Omental fat pad (tissue), 4 donors: ENCODE results near the gene MAP2K1. TPM values are rescaled to one million over a fixed set of nuclear protein-coding genes. Genes with fewer than 3 reads are reported as not detected.
"Not testable (repeated sequence)": the region's sequence is repeated elsewhere in the genome, so short reads cannot be mapped to it uniquely, and the experiment has no call there.

Experiments used
- ATAC-seq: fragments of 150-250 bp; one replicate; pipeline ENCODE4 v1.9.1; 2016; ENCODE audit warnings: mild to moderate bottlenecking, moderate library complexity; ENCODE audit not compliant: low FRiP score
- DNase-seq: peaks from one replicate; pipeline ENCODE4 v3.0.0-alpha.2; 2019; ENCODE audit warnings: low spot score
- CTCF ChIP-seq, 3 donors: fragments of 450-650 bp; IDR thresholded peaks; one replicate each; pipeline ENCODE4 v1.5.1; 2016 to 2017; ENCODE audit warnings: antibody characterized with exemption in 3 of 3, mild to moderate bottlenecking in 3 of 3, moderate library complexity in 2 of 3
- total RNA-seq, 4 donors: library from RNA; depleted of rRNA; stranded (reverse); fragments of >200 nt; gene quantifications; one replicate each; pipeline ENCODE4 v1.1.0, GENCODE V29; 2016

The MAP2K1 gene
- total RNA-seq, 4 donors from 2014 or later: 49.3 to 63.2 (median 59.6) TPM

GRCh38 chr15:66502491-66502890 is 115.8 kb downstream of the MAP2K1 start:
- no peak for ATAC-seq
- no peak for TF ChIP-seq CTCF (IDR thresholded peaks at IDR 0.05)

DNA sequence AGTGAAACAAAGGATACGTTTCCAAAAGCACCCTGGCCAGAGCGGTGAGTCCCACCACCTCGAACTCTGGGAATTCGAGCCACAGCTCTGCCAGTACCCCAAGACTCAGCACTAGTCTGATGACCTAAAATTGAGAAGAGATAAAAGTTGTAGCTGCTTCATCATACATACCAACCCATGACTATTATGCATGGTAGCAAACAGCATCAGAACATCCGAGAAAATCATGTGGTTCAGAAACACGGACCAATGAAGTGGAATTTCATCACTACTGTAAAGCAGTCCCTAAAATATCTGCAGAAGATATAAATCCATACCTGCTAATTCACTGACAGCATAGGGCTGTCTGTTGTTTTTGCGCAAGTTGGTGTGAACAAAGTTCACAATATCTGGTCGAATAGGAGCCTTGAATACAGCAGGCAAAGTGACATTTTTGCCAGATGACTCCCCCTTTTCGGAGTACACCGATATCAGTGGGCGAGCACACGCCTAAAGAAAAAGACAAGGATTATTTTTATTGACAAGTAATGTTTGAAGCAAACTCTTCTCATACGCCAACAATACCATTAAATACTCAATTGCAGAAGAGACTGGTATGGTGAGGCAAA is 116.4 kb downstream of the MAP2K1 start:
- ATAC-seq, DNase-seq: not testable (repeated sequence)

More at GRCh38 chr15:66502491-66502890, 115.8 kb downstream of the MAP2K1 start:
- DNase-seq: no peak

DNA sequence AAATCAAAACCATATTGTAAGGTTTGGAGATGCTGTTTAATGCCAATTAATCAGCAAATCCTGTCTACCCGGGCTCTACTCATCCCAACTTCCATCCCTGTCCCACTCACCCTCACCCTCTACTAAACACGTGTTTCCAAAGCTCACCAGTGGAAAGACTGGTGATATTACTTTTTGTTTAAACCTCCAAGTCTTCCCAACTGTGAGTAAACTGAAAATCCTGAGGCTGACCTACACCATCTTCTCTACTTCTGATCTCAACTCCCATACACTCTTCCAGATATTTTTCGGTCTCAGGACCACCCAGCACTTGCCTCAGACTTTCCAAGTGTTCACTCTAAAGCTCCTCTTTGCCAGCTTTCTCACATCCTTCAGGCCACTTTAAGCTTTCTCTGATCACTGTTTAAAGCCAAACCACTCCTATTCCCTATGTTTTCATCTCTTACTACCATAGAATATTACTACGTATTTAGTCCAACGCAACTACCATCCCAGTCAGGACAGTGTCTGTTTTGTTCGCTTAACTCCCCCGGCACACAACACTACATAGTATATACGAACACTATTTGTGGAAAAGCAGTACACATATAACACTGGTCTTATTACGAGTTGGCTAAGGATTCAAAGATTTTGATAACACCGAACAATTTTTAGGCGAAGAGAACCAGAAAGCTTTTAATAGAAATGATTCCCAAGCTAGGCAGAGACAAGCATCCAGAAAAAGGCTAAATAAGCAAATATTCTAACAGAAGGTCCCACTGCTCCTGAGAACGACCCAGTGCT is 117.3 kb downstream of the MAP2K1 start:
- TF ChIP-seq CTCF (IDR thresholded peaks at IDR 0.05): no peak
- ATAC-seq: no peak
- DNase-seq: no peak

- no peak for TF ChIP-seq CTCF (IDR thresholded peaks at IDR 0.05)
- peak; percentile 87 for ATAC-seq
- DNase-seq: peak; percentile 57
These were observed 118.1 kb downstream of the MAP2K1 start, which contains the start of the genes RPL4 and ZWILCH for GRCh38 chr15:66504563-66505429. Gene RPL4 (minus strand): TSS chr15:66504855. CDS start chr15:66504790, 65 bp downstream. Gene ZWILCH (plus strand): TSS chr15:66505326. CDS start chr15:66505339, 13 bp downstream.

DNA sequence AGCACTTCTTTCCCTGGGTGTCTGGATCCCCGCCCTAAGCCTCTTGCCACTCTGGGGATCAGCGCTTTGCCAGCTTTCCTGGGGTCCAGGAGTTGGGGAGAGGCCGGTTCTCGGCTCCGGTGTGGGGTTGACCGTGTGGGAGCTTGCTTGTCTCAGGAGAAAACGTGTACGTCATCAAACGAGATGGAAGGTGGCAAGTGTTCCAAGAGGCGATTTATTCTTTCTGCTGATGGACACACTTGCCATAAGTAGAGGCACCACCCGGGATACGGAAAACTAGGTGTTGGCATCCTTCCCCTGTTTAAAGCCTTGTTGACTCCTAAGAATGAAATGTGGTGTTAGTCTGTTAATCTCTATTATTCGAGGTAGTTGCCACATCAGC is 118.7 kb downstream of the MAP2K1 start:
- ATAC-seq (peak; percentile 19), DNase-seq (no peak)
- no peak for TF ChIP-seq CTCF (IDR thresholded peaks at IDR 0.05)

GRCh38 chr15:66505818-66506217 is 119.1 kb downstream of the MAP2K1 start:
- DNase-seq (no peak), ATAC-seq (no peak)
- TF ChIP-seq CTCF (IDR thresholded peaks at IDR 0.05): no peak

DNA sequence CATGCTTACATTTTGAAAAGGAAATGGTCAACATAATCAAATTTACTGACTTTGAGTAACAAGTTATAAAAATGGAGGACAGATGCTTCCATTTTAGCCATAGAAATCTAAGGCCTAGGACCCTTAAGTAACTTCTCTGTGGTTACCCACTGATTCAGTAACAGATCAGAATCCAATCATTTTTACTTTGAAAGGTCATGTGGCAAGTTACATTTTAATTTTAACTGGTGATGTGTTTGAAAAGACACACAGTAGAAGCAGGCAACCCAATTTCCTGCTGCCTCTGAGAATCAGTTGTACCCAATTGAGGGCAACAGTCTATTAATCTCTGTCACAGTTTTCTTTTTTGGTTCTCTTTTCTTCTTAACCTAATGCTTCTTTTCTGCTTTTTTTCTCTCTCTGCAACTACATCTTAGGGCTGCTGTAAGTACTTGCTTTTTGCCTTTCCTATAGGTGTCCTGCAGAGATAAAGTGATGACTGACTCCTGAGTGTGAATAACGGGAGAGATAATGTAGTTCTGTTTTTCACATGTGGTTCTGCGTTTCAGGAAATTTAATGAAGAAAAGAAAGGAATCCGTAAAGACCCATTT is 121.7 kb downstream of the MAP2K1 start:
- no peak for TF ChIP-seq CTCF (IDR thresholded peaks at IDR 0.05)
- ATAC-seq (no peak), DNase-seq (no peak)
